SU-DHL-6 (cell line): Measurements from ENCODE around the gene PHPT1.

Source experiments
- CTCF ChIP-seq: fragments of 200-600 bp; sonication (generic); IDR thresholded peaks from one replicate; pipeline ENCODE4 v1.5.1; 2017; ENCODE audit warnings: antibody characterized with exemption, mild to moderate bottlenecking, low read length, moderate library complexity; ENCODE audit not compliant: insufficient read depth, poor library complexity, severe bottlenecking
- EZH2phosphoT487 ChIP-seq: fragments of 200-600 bp; sonication (generic), shearing (Covaris generic); conservative IDR thresholded peaks from 2 replicates; pipeline ENCODE4 v1.6.1; 2018; ENCODE audit warnings: mild to moderate bottlenecking, antibody characterized with exemption, low read length, moderate library complexity, mixed read lengths

- TF ChIP-seq CTCF (no peak), EZH2phosphoT487 (no peak)
These were observed 19.0 kb upstream of the PHPT1 start for GRCh38 chr9:136829981-136830885.
